Measurements from ENCODE around the gene SLC25A4. TPM values are rescaled to one million over a fixed set of nuclear protein-coding genes. Genes with fewer than 3 reads are reported as not detected.
"Not testable (repeated sequence)": the region's sequence is repeated elsewhere in the genome, so short reads cannot be mapped to it uniquely, and the experiment has no call there.

Gene SLC25A4
- total RNA-seq (2014; rRNA removed; shearing (Covaris generic)), result 15.3 and 16.9 TPM in 2 replicates
- 13.4 and 18.3 TPM in 2 replicates for polyA plus RNA-seq (2014; cell fraction: nucleus; rRNA removed)

GRCh38 chr4:185142912-185143600, at the start of gene SLC25A4:
Gene SLC25A4, plus strand, starts transcription at chr4:185143266. Its CDS starts 107 bp downstream, at chr4:185143373.
- DNase-seq (ENCODE audit: extremely low read depth, low read depth), result peak; percentile 69

GRCh38 chr4:185093603-185094002, 49.5 kb upstream of the SLC25A4 start:
- no peak for DNase-seq (ENCODE audit: extremely low read depth, low read depth)

- DNase-seq (ENCODE audit: extremely low read depth, low read depth), result peak; percentile 39
These were observed 46.9 kb upstream of the SLC25A4 start for GRCh38 chr4:185096032-185096653.

- no peak for DNase-seq (ENCODE audit: extremely low read depth, low read depth)
These were observed 44.6 kb upstream of the SLC25A4 start for GRCh38 chr4:185098474-185098873.

- DNase-seq (ENCODE audit: extremely low read depth, low read depth), result no peak
These were observed 43.9 kb upstream of the SLC25A4 start for GRCh38 chr4:185099024-185099682.

- DNase-seq (ENCODE audit: extremely low read depth, low read depth), result no peak
These were observed 43.1 kb upstream of the SLC25A4 start for GRCh38 chr4:185099940-185100339.

GRCh38 chr4:185100423-185100822, 42.6 kb upstream of the SLC25A4 start:
- no peak for DNase-seq (ENCODE audit: extremely low read depth, low read depth)

- DNase-seq (ENCODE audit: extremely low read depth, low read depth), result no peak
These were observed 41.6 kb upstream of the SLC25A4 start for GRCh38 chr4:185101354-185101890.

- DNase-seq (ENCODE audit: extremely low read depth, low read depth), result no peak
These were observed 38.3 kb upstream of the SLC25A4 start for GRCh38 chr4:185104733-185105132.

- DNase-seq (ENCODE audit: extremely low read depth, low read depth), result no peak
These were observed 36.7 kb upstream of the SLC25A4 start for GRCh38 chr4:185106353-185106752.

GRCh38 chr4:185107574-185107973, 35.5 kb upstream of the SLC25A4 start:
- not testable (repeated sequence) for DNase-seq (ENCODE audit: extremely low read depth, low read depth)

GRCh38 chr4:185108185-185108584, 34.9 kb upstream of the SLC25A4 start:
- DNase-seq (ENCODE audit: extremely low read depth, low read depth), result no peak

GRCh38 chr4:185108669-185109068, 34.4 kb upstream of the SLC25A4 start:
- DNase-seq (ENCODE audit: extremely low read depth, low read depth), result no peak

GRCh38 chr4:185109736-185110135, 33.3 kb upstream of the SLC25A4 start:
- no peak for DNase-seq (ENCODE audit: extremely low read depth, low read depth)

- DNase-seq (ENCODE audit: extremely low read depth, low read depth), result no peak
These were observed 32.7 kb upstream of the SLC25A4 start for GRCh38 chr4:185110375-185110823.

GRCh38 chr4:185112104-185112503, 31.0 kb upstream of the SLC25A4 start:
- DNase-seq (ENCODE audit: extremely low read depth, low read depth), result peak; percentile 70

- no peak for DNase-seq (ENCODE audit: extremely low read depth, low read depth)
These were observed 29.7 kb upstream of the SLC25A4 start for GRCh38 chr4:185113340-185113739.

- DNase-seq (ENCODE audit: extremely low read depth, low read depth), result peak; percentile 79
These were observed 27.2 kb upstream of the SLC25A4 start for GRCh38 chr4:185115827-185116232.

GRCh38 chr4:185117300-185117934, 25.6 kb upstream of the SLC25A4 start:
- no peak for DNase-seq (ENCODE audit: extremely low read depth, low read depth)

- no peak for DNase-seq (ENCODE audit: extremely low read depth, low read depth)
These were observed 24.2 kb upstream of the SLC25A4 start for GRCh38 chr4:185118876-185119275.

GRCh38 chr4:185119467-185119866, 23.6 kb upstream of the SLC25A4 start:
- DNase-seq (ENCODE audit: extremely low read depth, low read depth), result not testable (repeated sequence)
